ENCODE results near the gene PPP4C. TPM values are rescaled to one million over a fixed set of nuclear protein-coding genes. Genes with fewer than 3 reads are reported as not detected.

Gene PPP4C
- total RNA-seq, 1 experiment from 2014 or later, result 165 TPM

DNA sequence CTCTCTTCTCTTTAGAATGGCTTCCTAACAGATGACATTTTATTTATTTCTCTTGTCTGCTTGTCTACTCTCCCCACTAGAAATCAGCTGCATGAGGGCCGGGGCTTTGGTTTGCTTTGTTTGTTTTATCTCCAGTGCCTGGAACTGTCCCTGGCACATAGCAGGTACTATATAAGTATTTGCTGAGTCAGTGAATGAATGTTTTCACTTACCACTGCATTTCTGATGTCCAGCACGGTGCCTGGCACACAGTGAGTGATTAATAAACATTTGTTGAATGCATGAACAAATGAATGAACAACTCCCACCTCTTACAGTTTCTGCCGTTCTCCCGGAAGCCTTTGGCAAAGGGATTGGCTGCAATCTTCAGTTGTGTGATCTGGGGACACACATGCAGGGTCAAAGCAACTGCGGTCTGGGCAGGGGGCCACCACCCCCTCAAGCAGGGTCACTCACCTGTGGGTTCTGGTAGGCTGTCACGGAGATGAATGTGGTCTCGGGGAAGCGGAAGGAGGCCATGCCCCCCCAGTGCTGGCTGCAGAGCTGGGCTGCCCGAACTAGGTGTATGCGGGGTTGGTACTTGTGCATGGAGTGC is 12.5 kb downstream of the PPP4C start:
- Histone ChIP-seq H3K9ac (ENCODE audit: low read length) (no peak overlapping the region), H4K20me1 (ENCODE audit: insufficient read depth) (no peaks in the 10 kb centered on the region), H3K36me3 (ENCODE audit: control insufficient read depth in 1 of 2, insufficient read depth in 2 of 2, low read length in 2 of 2) (peaks cover 4 to 19% of the 10 kb centered on the region in 2 experiments; a peak in 3 of 4 replicates), H3K27me3 (ENCODE audit: insufficient read depth, low read length) (no peaks in the 10 kb centered on the region), H3K4me2 (ENCODE audit: low read length) (no peak overlapping the region), H3K27ac (ENCODE audit: low read depth, low read length) (no peak overlapping the region; the same call in 1 of the 2 replicates), H3K9me2 (ENCODE audit: insufficient read depth) (no peaks in the 10 kb centered on the region), H3K79me2 (ENCODE audit: insufficient read depth, low read length) (no peaks in the 10 kb centered on the region), H3K4me3 (replicated peaks in 1 of 2; ENCODE audit: low read depth in 1 of 2, low read length in 2 of 2) (no peak overlapping the region), H2AFZ (ENCODE audit: low read depth, low read length, poor library complexity, severe bottlenecking) (no peak overlapping the region), H3K9me3 (ENCODE audit: control insufficient read depth in 1 of 2, insufficient read depth in 1 of 2, low read depth in 1 of 2, low read length in 2 of 2) (no peaks in the 10 kb centered on the region), H3K4me1 (ENCODE audit: control insufficient read depth in 1 of 2, insufficient read depth in 2 of 2, low read length in 2 of 2) (peaks cover 14 to 47% of the 10 kb centered on the region in 2 experiments)
- DNase-seq (ENCODE audit: low read depth, low spot score) (no peak), ATAC-seq (no peak)
- TF ChIP-seq EZH2 (IDR thresholded peaks at IDR 0.05), result no peak
- TF ChIP-seq POLR2AphosphoS5 (IDR thresholded peaks at IDR 0.05; ENCODE audit: low read depth, low read length), result no peak
- TF ChIP-seq, protein P1, sequence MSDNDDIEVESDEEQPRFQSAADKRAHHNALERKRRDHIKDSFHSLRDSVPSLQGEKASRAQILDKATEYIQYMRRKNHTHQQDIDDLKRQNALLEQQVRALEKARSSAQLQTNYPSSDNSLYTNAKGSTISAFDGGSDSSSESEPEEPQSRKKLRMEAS (IDR thresholded peaks at IDR 0.05), result no peak
- TF ChIP-seq RAD21 (IDR thresholded peaks at IDR 0.05; ENCODE audit: low read depth), result no peak
- TF ChIP-seq ELF1 (IDR thresholded peaks at IDR 0.05; ENCODE audit: borderline replicate concordance, low read depth), result no peak
- ChIA-PET RAD21 (ENCODE audit: low non-redundant PET in 1 of 2, low total read pairs in 2 of 2, uncharacterized antibody in 2 of 2, unreplicated experiment in 2 of 2) (no interaction called here), POLR2A (no interaction called here), CTCF (no interaction called here)
- intact Hi-C loops (cut with micrococcal nuclease), result no loop called here
- no TSS peak for BruUV-seq (replicated peaks)

DNA sequence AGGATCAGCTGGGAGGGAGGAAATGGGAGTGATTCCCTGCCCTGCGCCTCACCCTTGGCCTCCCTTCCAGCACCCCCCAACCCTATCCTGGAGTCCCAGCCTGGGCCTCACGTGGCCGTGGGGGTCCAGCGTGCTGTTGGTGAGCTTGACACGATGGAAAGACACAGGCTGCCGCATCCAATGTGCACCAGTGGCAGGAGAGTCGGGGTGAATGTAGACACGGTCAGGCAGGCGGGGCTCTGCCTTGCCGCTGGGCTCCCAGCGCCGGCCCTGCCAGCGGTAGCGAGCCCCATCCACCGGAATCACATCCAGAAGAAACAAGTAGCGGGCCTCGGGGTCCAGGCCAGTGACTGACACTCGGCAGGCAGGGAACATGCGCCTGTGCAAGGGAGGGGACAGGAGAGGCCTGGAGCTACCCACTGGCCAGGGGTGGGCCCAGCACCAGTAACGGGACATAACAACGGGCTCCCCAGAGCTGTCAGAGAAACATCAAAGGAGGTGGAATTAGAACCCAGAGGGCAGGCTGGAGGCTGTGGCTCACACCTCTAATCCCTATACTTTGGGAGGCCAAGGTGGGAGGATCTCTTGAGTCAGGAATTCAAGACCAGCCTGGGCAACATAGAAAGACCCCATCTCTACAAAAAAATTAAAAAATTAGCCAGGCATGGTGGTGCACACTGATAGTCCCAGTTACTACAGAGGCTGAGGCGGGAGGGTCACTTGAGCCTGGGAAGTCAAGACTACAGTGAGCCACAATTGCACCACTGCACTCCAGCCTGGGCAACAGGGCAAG is 13.2 kb downstream of the PPP4C start:
- ATAC-seq (no peak), DNase-seq (ENCODE audit: low read depth, low spot score) (no peak)
- Histone ChIP-seq H4K20me1 (ENCODE audit: insufficient read depth) (no peaks in the 10 kb centered on the region), H3K36me3 (ENCODE audit: control insufficient read depth in 1 of 2, insufficient read depth in 2 of 2, low read length in 2 of 2) (peaks cover 2 to 12% of the 10 kb centered on the region in 2 experiments; a peak in 3 of 4 replicates), H3K27ac (ENCODE audit: low read depth, low read length) (no peak overlapping the region; the same call in 1 of the 2 replicates), H2AFZ (ENCODE audit: low read depth, low read length, poor library complexity, severe bottlenecking) (no peak overlapping the region), H3K4me2 (ENCODE audit: low read length) (no peak overlapping the region), H3K9me3 (ENCODE audit: control insufficient read depth in 1 of 2, insufficient read depth in 1 of 2, low read depth in 1 of 2, low read length in 2 of 2) (no peaks in the 10 kb centered on the region), H3K4me1 (ENCODE audit: control insufficient read depth in 1 of 2, insufficient read depth in 2 of 2, low read length in 2 of 2) (peaks cover 14 to 47% of the 10 kb centered on the region in 2 experiments), H3K4me3 (replicated peaks in 1 of 2; ENCODE audit: low read depth in 1 of 2, low read length in 2 of 2) (no peak overlapping the region), H3K9me2 (ENCODE audit: insufficient read depth) (no peaks in the 10 kb centered on the region), H3K27me3 (ENCODE audit: insufficient read depth, low read length) (no peaks in the 10 kb centered on the region), H3K9ac (ENCODE audit: low read length) (no peak overlapping the region), H3K79me2 (ENCODE audit: insufficient read depth, low read length) (no peaks in the 10 kb centered on the region)
- intact Hi-C loops (cut with micrococcal nuclease), result no loop called here
- POLR2A ChIA-PET, result interaction anchor here (2.7 kb wide), 1 partner anchor 23 kb away, joined by 10 read pairs; the partner anchor contains the start of gene ALDOA
- no TSS peak for BruUV-seq (replicated peaks)
- CTCF ChIA-PET, result interaction anchor here (6.3 kb wide), 1 partner anchor 22 kb away, joined by 48 read pairs; no protein-coding TSS in a partner anchor
- RAD21 ChIA-PET (ENCODE audit: low non-redundant PET in 1 of 2, low total read pairs in 2 of 2, uncharacterized antibody in 2 of 2, unreplicated experiment in 2 of 2), result no interaction called here
- no peak for TF ChIP-seq ELF1 (IDR thresholded peaks at IDR 0.05; ENCODE audit: borderline replicate concordance, low read depth)
- TF ChIP-seq, protein P2, sequence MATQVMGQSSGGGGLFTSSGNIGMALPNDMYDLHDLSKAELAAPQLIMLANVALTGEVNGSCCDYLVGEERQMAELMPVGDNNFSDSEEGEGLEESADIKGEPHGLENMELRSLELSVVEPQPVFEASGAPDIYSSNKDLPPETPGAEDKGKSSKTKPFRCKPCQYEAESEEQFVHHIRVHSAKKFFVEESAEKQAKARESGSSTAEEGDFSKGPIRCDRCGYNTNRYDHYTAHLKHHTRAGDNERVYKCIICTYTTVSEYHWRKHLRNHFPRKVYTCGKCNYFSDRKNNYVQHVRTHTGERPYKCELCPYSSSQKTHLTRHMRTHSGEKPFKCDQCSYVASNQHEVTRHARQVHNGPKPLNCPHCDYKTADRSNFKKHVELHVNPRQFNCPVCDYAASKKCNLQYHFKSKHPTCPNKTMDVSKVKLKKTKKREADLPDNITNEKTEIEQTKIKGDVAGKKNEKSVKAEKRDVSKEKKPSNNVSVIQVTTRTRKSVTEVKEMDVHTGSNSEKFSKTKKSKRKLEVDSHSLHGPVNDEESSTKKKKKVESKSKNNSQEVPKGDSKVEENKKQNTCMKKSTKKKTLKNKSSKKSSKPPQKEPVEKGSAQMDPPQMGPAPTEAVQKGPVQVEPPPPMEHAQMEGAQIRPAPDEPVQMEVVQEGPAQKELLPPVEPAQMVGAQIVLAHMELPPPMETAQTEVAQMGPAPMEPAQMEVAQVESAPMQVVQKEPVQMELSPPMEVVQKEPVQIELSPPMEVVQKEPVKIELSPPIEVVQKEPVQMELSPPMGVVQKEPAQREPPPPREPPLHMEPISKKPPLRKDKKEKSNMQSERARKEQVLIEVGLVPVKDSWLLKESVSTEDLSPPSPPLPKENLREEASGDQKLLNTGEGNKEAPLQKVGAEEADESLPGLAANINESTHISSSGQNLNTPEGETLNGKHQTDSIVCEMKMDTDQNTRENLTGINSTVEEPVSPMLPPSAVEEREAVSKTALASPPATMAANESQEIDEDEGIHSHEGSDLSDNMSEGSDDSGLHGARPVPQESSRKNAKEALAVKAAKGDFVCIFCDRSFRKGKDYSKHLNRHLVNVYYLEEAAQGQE (IDR thresholded peaks at IDR 0.05; ENCODE audit: low read depth), result no peak
- no peak for TF ChIP-seq CBX3 (IDR thresholded peaks at IDR 0.05; ENCODE audit: low read depth)
- no peak for TF ChIP-seq CEBPB (IDR thresholded peaks at IDR 0.05; ENCODE audit: low read depth)
- no peak for TF ChIP-seq ZNF274 (IDR thresholded peaks at IDR 0.05; ENCODE audit: low read depth, low read length)
- no peak for TF ChIP-seq SRF (IDR thresholded peaks at IDR 0.05; ENCODE audit: low read depth)
- no peak for TF ChIP-seq RAD21 (IDR thresholded peaks at IDR 0.05; ENCODE audit: low read depth)
- TF ChIP-seq EZH2phosphoT487 (IDR thresholded peaks at IDR 0.05; ENCODE audit: borderline replicate concordance), result no peak
- no peak for TF ChIP-seq FOSL1 (IDR thresholded peaks at IDR 0.05; ENCODE audit: low read depth)
- TF ChIP-seq, protein P3, sequence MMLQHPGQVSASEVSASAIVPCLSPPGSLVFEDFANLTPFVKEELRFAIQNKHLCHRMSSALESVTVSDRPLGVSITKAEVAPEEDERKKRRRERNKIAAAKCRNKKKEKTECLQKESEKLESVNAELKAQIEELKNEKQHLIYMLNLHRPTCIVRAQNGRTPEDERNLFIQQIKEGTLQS (IDR thresholded peaks at IDR 0.05), result no peak
- no peak for TF ChIP-seq YY1 (IDR thresholded peaks at IDR 0.05; ENCODE audit: extremely low read depth, insufficient replicate concordance, low read depth, low read length)
- no peak for TF ChIP-seq JUND (IDR thresholded peaks at IDR 0.05)
- no peak for TF ChIP-seq SIN3A (IDR thresholded peaks at IDR 0.05; ENCODE audit: low read depth)
- TF ChIP-seq POLR2AphosphoS5 (IDR thresholded peaks at IDR 0.05; ENCODE audit: low read depth, low read length), result no peak
